ENCODE data around the gene ADCK1. TPM values are rescaled to one million over a fixed set of nuclear protein-coding genes. Genes with fewer than 3 reads are reported as not detected.
"Not testable (repeated sequence)": the region's sequence is repeated elsewhere in the genome, so short reads cannot be mapped to it uniquely, and the experiment has no call there.

The ADCK1 gene
- total RNA-seq, 1 experiment from 2014 or later: 1.8 TPM

DNA sequence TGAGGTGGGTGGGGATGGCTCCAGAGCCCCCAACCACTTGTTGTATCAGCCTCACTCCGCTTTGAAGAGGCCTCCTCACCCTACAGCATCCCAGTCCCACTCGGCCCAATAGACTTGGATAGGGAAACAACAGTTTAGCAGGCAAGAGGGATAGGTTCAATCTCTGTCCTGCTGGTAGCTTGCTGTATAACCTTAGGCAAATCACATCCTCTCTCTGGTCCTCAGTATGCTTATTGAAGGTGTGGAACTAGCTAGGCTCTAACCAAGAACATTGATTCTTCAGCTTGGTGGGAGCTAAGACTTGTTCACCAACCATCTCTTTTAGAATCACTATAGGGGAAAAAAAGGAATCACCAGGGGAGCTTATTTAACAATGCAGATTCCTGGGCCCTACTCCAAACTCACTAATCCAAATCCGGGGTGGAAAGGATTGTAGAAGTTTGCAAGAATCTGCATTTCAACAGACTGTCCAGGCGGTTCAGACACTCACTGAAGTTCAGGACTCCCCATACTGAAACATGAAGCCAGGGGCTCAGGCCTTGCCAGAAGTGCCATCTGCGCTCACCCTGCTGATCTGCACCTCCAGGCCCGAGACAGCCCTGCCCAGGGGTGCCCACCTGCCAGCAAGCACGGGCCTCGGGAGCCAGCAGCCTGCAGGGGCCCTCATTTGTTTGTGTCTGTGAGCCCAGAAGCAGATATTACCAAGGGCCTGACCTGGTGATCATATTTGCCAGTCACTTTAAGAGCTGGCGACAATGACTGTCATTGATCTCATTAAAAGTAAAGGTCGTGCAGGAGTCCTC is 113.0 kb downstream of the ADCK1 start:
- DNase-seq (ENCODE audit: low read depth): no peak
- in situ Hi-C loops (cut with HindIII; ENCODE audit: low pct_unique_long_range_greater_than_20kb, low sequenced_read_pairs): no loop called here

DNA sequence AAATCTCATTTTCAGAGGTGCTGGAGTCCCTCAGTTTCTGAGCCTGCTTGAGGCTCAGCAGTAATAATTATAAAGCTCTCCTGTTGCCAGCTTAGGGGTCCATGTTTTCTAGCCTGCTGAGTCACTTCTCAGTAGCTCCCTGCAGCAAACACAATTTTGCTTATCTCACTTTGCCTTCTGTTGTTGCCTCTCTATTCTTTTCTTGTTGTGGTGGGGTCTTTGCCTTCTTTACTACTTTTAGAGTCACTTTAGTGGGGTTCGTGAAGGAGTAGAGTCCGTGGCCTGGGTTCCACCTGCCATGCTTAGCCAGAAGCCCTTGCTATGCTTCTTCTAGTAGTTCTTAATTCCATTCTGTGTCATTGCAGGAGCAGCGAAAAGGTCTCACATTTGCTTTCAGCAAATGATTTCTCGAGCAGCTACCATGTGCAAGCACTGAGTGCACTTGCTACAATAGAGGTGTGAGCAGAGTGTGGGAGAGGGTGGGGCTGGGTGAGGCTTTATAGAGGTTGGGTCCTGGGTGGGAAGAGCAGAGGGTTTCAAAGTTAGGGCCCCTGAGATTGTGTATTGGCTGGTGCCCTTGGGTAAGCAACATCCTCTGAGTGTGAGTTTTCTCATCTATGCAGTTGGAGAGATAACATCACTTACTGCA is 114.3 kb downstream of the ADCK1 start:
- no peak for DNase-seq (ENCODE audit: low read depth)
- in situ Hi-C loops (cut with HindIII; ENCODE audit: low pct_unique_long_range_greater_than_20kb, low sequenced_read_pairs): no loop called here

DNA sequence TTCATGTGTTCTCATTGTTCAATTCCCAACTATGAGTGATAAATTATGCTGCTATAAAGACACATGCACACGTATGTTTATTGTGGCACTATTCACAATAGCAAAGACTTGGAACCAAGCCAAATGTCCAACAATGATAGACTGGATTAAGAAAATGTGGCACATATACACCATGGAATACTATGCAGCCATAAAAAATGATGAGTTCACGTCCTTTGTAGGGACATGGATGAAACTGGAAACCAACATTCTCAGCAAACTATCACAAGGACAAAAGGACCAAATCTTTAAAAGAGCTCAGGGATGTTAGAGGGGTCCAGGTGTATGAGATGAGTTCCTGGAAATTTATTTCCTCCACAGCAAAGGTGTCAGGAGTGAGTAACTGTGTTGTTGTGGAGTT is 115.5 kb downstream of the ADCK1 start:
- in situ Hi-C loops (cut with HindIII; ENCODE audit: low pct_unique_long_range_greater_than_20kb, low sequenced_read_pairs); DNase-seq (ENCODE audit: low read depth): not testable (repeated sequence)

DNA sequence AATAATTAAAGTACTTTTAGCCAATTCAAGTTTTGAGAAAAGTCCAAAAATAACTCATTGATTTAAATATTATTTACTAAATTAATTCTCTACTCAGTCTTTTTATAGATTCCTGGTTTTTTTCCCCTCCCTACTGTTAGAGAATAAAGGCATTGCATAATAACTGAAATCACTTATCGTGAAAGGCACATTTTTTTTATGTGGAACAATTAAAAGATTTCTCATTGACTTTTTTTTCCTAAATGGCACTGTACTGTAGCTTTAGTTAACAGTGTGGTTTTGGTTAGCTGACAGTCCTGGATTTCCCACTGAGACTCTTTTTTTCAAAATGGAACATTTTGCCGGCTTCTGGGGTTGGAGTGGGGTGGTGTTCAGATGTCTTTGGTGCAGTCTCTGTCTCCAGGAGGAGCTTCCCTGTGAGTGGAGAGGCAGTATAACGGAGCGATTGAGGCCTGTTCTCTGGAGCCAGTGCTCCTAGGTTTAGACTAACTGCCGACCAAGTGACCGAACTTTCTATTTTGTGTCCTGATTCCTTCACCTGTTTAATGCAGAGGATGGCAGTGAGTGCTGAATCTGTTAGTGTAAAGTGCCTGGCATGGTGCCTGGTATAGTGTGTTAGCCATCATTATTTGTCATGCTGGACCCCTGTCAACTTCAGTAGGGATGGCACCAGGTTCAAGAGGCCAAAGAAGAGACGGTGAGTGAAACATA is 117.7 kb downstream of the ADCK1 start:
- no peak for DNase-seq (ENCODE audit: low read depth)
- in situ Hi-C loops (cut with HindIII; ENCODE audit: low pct_unique_long_range_greater_than_20kb, low sequenced_read_pairs): no loop called here

DNA sequence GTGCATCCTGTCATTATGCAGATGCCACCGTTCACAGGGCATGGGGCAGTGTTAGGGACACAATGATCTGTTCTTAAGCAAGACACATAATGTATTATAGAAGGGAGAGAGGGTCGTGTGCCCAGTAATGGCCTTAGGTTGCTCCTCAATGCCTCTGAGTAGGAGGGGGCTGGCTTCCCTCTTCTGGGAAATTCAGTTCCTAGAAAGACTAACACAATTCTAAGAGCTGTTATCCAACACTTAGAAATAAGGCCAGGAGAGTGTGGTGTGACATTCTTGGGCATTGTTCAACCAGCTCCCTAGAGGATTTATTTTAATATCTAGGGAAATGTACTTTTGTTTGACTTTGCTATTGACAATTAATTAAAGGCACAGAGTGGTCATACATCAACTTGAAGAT is 118.5 kb downstream of the ADCK1 start:
- DNase-seq (ENCODE audit: low read depth): no peak
- in situ Hi-C loops (cut with HindIII; ENCODE audit: low pct_unique_long_range_greater_than_20kb, low sequenced_read_pairs): no loop called here

DNA sequence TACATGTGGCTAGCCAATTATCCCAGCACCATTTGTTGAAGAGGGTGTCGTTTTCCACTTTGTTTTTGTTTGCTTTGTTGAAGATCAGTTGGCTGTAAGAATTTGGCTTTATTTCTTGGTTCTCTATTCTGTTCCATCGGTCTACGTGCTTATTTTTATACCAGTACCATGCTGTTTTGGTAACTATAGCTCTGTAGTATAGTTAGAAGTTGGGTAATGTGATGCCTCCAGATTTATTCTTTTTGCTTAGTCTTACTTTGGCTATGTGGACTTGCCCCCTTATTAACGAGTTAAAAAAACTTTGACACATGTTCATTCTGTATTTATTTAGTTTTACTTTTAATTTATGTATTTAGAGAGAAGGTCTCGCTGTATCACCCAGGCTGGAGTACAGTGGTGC is 120.4 kb downstream of the ADCK1 start:
- in situ Hi-C loops (cut with HindIII; ENCODE audit: low pct_unique_long_range_greater_than_20kb, low sequenced_read_pairs): no loop called here
- no peak for DNase-seq (ENCODE audit: low read depth)

DNA sequence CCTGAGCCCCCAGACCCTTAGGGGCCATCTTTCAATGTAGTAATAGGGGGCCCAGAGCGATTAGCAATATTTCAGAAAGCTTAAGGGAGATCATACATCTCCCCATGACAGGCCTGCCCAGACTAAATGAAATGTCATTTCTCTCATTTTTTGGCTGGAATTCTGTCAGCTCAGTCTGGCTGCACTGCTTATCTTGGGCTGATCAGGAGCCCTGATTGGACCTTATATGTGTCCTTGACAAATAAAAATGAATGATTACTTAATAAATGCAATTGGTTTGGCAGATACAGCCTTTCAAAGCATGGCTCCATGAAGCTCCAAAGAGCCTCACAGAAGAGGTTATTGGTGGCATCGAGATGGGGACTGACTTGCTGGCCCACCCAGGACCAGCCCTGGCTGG is 121.9 kb downstream of the ADCK1 start:
- DNase-seq (ENCODE audit: low read depth): no peak
- in situ Hi-C loops (cut with HindIII; ENCODE audit: low pct_unique_long_range_greater_than_20kb, low sequenced_read_pairs): no loop called here

DNA sequence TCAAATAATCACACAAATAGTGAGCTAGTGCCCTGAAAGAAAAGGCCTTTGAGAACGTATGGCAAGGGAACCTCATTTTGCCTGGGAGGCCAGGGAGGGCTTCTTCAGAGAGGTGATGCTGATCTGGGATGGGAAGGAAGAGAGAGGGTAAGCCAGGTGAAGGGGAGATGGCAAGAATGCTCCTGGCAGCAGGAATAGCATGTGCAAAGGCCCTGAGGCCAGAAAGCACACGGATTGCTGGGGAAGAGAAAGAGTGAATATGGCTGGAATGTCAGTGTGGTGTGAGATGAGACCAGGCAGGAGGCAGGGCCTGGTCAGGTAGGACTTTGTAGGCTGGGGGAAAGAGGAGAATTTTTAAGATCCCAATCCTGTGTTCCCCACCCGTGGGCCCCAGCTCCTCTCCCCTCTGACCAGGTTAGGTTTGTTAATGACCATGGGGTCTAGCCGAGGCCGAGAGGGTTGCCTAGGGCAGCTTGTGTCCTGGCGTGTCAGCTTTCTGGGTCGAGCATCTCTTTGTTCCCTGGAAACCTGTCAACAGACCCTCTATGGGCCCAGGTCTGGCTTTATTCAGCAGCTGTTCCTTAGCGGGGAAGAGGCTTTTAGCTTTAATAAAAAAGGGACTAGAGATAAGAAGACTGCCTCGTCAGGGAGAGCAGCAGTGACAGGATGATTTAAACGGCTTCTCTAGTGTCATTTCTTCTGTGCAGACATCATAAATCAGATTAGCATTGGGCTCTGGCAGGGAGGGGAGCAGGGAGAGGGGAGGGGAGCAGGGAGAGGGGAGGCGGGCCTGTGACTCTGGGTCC is 123.4 kb downstream of the ADCK1 start:
- DNase-seq (ENCODE audit: low read depth): no peak
- in situ Hi-C loops (cut with HindIII; ENCODE audit: low pct_unique_long_range_greater_than_20kb, low sequenced_read_pairs): no loop called here

DNA sequence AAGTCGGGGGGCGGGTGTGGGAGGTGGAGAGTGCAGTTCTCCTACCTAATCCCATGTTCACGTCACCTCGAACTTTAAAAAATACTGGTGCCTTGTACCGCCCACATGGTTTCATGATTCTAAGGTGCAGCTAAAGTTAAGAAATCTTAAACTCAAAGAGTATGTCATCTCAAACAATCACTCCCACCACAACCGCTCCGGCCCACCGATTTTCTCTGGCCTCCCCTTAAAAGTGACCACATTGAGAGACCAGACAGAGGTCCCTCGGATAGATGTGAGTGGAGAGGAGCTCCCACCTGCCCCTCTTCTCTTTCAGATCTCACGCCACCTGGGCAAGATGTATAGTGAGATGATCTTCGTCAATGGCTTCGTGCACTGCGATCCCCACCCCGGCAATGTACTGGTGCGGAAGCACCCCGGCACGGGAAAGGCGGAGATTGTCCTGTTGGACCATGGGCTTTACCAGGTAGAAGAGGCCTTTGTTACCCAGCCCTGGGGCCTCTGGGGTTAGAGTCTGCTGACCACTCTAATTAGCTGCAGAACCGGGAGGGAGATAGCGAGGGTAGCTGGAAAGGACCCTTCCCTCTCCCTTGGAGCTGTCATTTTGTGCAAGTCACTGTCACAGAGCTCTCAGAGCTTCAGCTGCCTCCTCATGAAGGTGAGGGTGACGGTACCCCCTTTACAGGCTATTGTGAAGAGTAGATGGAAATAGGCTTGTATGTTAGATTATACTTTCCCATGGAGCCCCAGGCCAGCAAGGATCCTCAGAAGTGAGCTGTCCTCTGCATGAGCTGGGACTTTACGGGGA is 124.4 kb downstream of the ADCK1 start:
- in situ Hi-C loops (cut with HindIII; ENCODE audit: low pct_unique_long_range_greater_than_20kb, low sequenced_read_pairs): no loop called here
- no peak for DNase-seq (ENCODE audit: low read depth)

DNA sequence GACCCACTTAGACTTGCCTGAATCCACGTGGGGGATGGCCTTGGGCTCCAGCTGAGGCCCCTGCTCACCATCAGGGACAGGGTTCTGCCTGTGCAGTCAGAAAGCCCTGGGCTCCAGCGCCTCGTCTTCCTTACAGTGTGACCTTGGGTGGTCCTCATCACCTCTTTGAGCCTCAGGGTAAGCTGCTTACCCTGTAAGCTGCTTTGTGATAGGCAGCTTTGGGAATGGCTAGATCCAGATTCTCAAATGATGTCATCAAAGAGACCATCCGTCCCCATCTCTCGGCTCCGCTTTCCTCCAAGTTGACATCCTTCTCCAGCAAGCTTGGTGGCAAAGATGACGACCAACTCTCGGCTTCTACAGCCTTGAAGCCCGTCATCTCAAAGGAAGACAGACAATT is 127.0 kb downstream of the ADCK1 start:
- no peak for DNase-seq (ENCODE audit: low read depth)
- in situ Hi-C loops (cut with HindIII; ENCODE audit: low pct_unique_long_range_greater_than_20kb, low sequenced_read_pairs): no loop called here

DNA sequence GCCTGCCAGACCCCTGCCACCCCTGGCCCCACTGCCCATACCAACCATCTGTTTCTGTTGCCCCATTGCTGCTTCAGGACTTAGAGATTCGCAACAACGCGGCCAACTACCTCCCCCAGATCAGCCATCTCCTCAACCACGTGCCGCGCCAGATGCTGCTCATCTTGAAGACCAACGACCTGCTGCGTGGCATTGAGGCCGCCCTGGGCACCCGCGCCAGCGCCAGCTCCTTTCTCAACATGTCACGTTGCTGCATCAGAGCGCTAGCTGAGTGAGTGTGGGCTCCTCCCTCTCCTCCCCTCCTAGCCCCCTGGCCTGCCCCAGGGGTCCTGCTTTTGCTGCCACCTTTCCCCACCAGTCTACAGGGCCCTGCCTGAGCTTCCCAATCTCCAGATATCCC is 131.5 kb downstream of the ADCK1 start:
- no peak for DNase-seq (ENCODE audit: low read depth)
- in situ Hi-C loops (cut with HindIII; ENCODE audit: low pct_unique_long_range_greater_than_20kb, low sequenced_read_pairs): no loop called here

DNA sequence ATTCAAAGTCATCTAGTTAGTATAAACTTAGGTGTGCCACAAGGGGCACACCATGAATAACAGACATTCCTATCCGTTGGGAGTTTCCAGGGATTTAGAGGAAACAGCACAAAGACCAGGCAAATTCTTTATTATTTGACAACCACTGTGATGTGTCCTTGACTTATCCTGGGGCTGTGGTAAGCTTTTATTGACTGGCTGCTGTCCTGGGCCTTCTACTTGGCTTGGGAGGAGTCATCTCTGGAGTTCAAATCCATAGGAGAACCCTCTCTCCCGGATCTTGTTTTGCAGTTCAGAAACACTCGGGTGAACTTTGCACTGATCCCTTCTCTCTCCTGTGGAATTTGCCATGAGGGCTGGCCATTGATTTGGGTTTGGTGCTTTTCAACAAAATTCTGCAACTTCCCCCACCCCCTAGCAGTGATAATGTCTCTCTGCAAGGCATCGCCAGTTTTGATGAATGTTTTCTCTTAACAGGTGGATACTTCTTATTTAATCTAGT is 136.3 kb downstream of the ADCK1 start:
- no peak for DNase-seq (ENCODE audit: low read depth)
- in situ Hi-C loops (cut with HindIII; ENCODE audit: low pct_unique_long_range_greater_than_20kb, low sequenced_read_pairs): no loop called here

DNA sequence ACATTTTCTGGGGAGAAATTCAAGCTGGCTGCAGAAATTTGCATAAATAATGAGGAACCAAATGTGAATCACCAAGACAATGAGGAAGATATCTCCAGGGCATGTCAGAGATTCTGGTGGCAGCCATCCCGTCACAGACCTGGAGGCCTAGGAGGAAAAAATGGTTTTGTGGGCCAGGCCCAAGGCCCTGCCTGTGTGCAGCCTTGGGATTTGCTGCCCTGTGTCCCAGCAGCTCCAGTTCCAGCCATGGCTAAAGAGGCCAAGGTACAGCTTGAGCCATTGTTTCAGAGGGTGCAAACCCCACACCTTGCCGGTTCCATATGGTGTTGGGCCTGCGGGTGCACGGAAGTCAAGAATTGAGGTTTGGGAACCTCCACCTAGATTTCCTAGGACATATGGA is 147.5 kb downstream of the ADCK1 start:
- DNase-seq (ENCODE audit: low read depth): no peak
- in situ Hi-C loops (cut with HindIII; ENCODE audit: low pct_unique_long_range_greater_than_20kb, low sequenced_read_pairs): no loop called here

DNA sequence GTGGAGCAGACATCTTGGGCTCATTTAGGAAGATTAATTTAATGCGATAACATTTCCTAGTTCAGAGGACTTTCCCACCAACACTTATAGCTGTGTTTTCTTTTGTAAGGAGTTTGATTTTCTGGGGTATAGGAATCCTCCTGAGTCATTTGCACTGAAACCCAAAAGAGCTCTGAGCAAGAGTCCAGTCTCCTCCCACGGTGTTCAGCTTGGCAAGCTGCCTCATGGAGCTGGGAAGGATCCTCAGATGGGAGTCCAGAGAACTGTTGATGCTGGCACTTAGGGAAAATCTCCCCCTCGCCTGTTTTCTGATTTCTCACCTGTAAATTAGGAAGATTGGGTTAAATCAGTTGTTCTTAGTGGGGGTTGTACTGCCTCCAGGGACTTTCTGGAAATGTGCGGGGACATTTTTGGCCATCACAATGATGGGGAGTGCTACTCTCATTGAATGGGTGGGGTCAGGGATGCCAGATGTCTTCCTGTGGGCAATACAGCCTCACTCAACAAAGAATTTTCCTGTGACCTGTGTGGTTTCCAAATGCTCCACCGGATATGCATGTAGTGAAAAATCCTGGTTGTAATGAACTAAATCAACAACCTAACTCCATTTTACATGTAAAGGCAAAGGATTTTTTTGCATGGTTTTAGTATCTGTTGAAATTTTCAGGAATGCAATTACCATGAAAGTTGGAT is 150.6 kb downstream of the ADCK1 start:
- in situ Hi-C loops (cut with HindIII; ENCODE audit: low pct_unique_long_range_greater_than_20kb, low sequenced_read_pairs): no loop called here
- no peak for DNase-seq (ENCODE audit: low read depth)

DNA sequence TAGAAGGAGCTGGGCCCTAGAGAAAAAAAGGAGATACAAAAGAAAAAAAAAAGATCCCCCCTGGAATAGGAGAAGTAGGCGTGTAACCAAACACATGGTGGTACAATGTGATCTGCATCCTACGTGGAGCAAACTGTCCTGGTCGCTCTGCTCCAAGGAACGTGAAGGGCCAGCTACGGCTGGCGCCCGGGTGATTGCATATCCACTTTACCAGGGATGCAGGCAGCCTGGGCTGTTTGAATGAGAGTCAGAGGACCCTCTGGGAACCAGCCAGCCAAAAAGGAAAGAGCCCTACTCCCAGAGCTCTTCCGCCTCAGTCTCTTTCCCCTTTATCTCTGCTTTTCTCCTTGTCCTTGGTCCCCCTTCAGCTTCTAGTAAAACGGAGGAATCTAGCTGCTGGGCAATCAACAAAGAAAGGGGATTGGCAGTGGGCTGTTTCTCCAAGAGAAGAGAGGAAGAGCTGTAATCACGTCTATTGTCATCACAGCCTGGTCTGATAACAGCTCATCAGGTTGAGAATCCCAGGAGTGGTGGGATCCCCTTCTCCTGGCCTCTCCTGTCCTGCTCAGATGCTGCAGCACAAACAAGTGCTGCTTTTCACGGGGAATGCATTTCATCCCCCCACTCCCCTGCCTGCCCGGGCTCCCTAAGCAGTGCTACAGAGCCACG is 156.0 kb downstream of the ADCK1 start:
- DNase-seq (ENCODE audit: low read depth): no peak
- in situ Hi-C loops (cut with HindIII; ENCODE audit: low pct_unique_long_range_greater_than_20kb, low sequenced_read_pairs): no loop called here

DNA sequence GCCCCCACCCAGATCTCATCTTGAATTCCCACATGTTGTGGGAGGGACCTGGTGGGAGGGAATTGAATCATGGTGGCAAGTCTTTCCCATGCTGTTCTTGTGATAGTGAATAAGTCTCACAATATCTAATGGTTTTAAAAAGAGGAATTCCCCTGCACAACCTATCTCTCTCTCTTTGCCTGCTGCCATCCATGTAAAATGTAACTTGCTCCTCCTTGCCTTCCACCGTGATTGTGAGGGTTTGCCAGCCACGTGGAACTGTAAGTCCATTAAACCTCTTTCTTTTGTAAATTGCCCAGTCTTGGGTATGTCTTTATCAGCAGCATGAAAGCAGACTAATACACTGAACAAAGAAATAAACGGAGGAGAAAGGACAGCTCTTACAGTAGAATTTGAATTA is 159.8 kb downstream of the ADCK1 start:
- in situ Hi-C loops (cut with HindIII; ENCODE audit: low pct_unique_long_range_greater_than_20kb, low sequenced_read_pairs): not testable (repeated sequence)

More for the DNA sequence above, 159.8 kb downstream of the ADCK1 start:
- not testable (repeated sequence) for DNase-seq (ENCODE audit: low read depth)

All from Caki2 (cell line).